ENCODE data around the gene TCF7. TPM values are rescaled to one million over a fixed set of nuclear protein-coding genes. Genes with fewer than 3 reads are reported as not detected.

TCF7 gene
- total RNA-seq, 1 experiment from 2014 or later = 16.8 TPM

DNA sequence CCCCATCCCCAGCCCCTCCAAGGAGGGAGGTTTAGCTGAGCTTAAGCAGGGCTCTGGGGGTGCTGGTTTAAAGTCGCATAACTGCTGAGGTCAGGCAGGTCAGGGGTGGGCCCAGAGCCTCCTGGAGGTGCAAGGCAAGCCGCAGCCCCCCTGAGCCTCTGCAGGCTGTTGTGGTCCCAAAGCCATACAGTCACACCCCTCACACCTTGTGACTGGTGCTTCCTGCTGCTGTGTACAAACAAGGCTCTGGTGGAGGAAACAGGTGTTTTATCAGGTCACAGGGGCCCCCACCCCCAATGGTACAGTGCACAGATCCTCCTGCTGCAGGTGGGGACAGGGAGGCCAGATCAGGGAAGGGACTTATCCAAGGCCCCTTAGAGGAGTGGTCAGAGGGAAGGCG is 8.0 kb downstream of the TCF7 start:
- Mint-ChIP-seq H3K4me1 (ENCODE audit: low read depth, unreplicated experiment) (peaks cover 12% of the 10 kb centered on the region), H3K4me3 (ENCODE audit: low read depth, unreplicated experiment) (no peak overlapping the region), H3K9me3 (ENCODE audit: low read depth, unreplicated experiment) (no peaks in the 10 kb centered on the region), H3K36me3 (ENCODE audit: insufficient read depth, unreplicated experiment) (peaks cover 41% of the 10 kb centered on the region), H3K27me3 (ENCODE audit: unreplicated experiment) (no peaks in the 10 kb centered on the region), H3K27ac (ENCODE audit: unreplicated experiment) (no peak overlapping the region)
- no peak for DNase-seq
- TF ChIP-seq, protein P1, sequence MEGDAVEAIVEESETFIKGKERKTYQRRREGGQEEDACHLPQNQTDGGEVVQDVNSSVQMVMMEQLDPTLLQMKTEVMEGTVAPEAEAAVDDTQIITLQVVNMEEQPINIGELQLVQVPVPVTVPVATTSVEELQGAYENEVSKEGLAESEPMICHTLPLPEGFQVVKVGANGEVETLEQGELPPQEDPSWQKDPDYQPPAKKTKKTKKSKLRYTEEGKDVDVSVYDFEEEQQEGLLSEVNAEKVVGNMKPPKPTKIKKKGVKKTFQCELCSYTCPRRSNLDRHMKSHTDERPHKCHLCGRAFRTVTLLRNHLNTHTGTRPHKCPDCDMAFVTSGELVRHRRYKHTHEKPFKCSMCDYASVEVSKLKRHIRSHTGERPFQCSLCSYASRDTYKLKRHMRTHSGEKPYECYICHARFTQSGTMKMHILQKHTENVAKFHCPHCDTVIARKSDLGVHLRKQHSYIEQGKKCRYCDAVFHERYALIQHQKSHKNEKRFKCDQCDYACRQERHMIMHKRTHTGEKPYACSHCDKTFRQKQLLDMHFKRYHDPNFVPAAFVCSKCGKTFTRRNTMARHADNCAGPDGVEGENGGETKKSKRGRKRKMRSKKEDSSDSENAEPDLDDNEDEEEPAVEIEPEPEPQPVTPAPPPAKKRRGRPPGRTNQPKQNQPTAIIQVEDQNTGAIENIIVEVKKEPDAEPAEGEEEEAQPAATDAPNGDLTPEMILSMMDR (IDR thresholded peaks at IDR 0.05; ENCODE audit: unreplicated experiment) = no peak
- BruUV-seq (replicated peaks) = no TSS peak
- CTCF ChIA-PET = interaction anchor here (0.6 kb wide), 2 partner anchors 20 to 63 kb away, joined by 4 to 5 read pairs; no protein-coding TSS in a partner anchor
- intact Hi-C loops (cut with micrococcal nuclease; ENCODE audit: unreplicated experiment) = no loop called here

DNA sequence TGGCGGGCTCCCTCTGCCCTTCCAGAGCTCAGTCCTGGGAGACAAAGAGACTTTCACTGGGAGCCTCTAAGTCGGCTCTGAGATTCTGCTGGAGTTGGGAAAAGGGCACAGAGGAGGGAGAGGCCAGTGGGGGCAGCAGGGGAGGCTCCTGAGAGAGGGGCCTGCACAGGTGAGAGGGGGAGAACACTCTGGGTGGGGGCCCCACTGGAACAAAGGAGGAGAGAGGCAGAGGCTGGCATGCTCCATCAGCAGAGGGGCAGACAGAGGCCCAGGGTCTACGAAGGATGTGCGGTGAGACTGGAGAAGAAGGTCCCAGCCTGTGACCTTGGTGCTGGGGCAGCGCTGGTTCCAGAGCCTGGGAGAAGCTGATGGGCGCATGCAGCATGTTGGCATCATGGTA is 8.9 kb downstream of the TCF7 start:
- H3K36me3 Mint-ChIP-seq (ENCODE audit: insufficient read depth, unreplicated experiment) = peaks cover 49% of the 10 kb centered on the region
- no peak overlapping the region for H3K27ac Mint-ChIP-seq (ENCODE audit: unreplicated experiment)
- no peaks in the 10 kb centered on the region for H3K9me3 Mint-ChIP-seq (ENCODE audit: low read depth, unreplicated experiment)
- intact Hi-C loops (cut with micrococcal nuclease; ENCODE audit: unreplicated experiment) = no loop called here
- no peaks in the 10 kb centered on the region for H3K27me3 Mint-ChIP-seq (ENCODE audit: unreplicated experiment)
- TF ChIP-seq, protein P1 (IDR thresholded peaks at IDR 0.05; ENCODE audit: unreplicated experiment) = no peak
- peaks cover 12% of the 10 kb centered on the region for H3K4me1 Mint-ChIP-seq (ENCODE audit: low read depth, unreplicated experiment)
- BruUV-seq (replicated peaks) = no TSS peak
- no peak overlapping the region for H3K4me3 Mint-ChIP-seq (ENCODE audit: low read depth, unreplicated experiment)
- DNase-seq = no peak
- CTCF ChIA-PET = interaction anchor here (0.6 to 1.1 kb wide), 2 partner anchors 21 to 84 kb away, joined by 3 to 5 read pairs; no protein-coding TSS in a partner anchor

DNA sequence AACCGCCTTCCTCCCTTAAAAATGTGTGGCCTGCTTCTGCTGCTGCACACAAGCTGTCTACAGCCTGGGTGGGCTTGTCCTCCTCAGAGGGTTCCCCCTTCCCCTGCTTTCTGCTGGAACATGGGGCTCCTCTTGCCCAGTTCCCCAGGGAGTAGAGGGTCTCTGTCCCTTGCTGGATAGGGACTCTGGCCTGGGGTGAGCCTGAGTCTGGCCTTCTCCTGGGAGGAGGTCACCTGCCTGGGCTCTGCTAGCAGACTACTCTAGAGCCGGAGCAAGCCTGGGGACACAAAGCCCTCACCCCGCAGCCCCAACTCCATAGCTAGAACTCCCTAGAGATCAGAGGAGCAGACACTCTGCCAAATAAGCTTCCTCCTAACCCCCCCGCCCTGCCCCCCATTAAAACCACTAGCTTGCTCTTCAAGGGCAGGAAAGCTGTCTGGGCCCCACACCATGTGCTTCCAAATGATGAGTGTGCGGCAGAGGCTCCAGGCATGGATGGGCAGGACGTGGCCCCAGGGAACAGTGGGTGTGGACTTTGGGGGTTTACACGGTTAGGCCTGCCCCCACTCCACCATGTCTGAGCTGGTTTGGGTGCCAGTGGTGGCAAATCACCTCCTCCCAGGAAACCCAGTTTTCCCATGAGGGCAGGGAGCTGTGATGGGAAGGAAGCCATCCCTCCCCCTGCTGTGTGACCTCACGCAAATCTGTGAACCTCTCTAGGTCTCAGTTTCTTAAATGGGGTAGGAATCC is 10.0 kb downstream of the TCF7 start:
- Mint-ChIP-seq H3K27me3 (ENCODE audit: unreplicated experiment) (no peaks in the 10 kb centered on the region), H3K27ac (ENCODE audit: unreplicated experiment) (no peak overlapping the region), H3K36me3 (ENCODE audit: insufficient read depth, unreplicated experiment) (peaks cover 54% of the 10 kb centered on the region), H3K9me3 (ENCODE audit: low read depth, unreplicated experiment) (no peaks in the 10 kb centered on the region), H3K4me1 (ENCODE audit: low read depth, unreplicated experiment) (peaks cover 12% of the 10 kb centered on the region), H3K4me3 (ENCODE audit: low read depth, unreplicated experiment) (no peak overlapping the region)
- CTCF ChIA-PET = interaction anchor here (0.9 to 4.4 kb wide), 5 partner anchors 9 to 85 kb away, joined by 3 to 13 read pairs (median 4); partner anchors contain the start of gene TCF7
- TF ChIP-seq, protein P1 (IDR thresholded peaks at IDR 0.05; ENCODE audit: unreplicated experiment) = no peak
- no TSS peak for BruUV-seq (replicated peaks)
- DNase-seq = no peak
- intact Hi-C loops (cut with micrococcal nuclease; ENCODE audit: unreplicated experiment) = no loop called here

DNA sequence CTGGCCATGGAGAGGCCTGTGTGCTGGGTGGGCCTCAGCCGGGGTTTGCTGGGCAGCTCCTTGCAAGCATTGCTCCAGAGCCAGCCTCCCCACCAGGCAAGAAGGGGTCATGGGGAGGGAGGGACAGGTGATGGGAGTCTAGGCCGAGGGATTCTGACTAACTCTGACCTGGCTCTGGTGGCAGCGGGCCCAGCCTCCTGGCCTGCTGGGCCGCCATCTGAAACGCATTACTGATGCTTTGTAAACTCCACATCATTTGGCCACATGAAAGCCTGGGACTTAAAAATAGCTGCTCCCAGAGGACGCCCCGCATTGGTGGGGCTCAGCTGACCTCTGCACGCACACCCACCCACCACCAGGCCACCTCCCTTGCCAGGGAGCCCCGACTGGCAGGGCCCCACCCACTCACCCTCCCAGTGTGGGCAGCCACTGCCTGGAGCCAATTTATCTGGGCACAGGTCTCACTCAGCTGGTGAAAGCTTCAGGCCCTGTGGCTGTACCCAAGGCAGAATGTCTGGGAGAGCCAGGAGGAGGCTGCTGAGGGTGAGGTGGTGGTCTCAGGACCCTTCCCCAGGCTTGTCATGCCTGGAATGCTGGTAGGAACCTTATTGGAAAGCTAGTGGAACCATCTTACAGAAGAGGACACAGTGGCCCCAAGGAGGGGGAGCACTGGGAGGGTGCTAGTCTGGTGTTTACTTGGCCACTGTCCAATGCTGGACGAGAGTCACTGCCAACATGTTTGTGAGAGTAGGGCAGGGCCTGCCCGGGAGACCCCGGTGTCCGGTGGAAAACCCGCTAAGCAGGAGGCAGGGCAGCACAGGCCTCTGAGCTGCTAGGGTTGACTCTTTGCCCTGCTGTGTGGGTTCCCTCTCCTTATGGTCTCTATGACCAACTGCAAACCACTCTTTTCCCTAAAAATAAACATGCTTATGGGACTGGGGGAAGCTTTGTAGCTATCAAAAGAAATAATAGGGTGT is 10.8 kb downstream of the TCF7 start:
- peak overlapping the region; percentile 44 for H3K27ac Mint-ChIP-seq (ENCODE audit: unreplicated experiment)
- CTCF ChIA-PET = interaction anchor here (0.6 to 4.4 kb wide), 6 partner anchors 8 to 420 kb away, joined by 3 to 13 read pairs (median 4); partner anchors contain the start of gene TCF7
- TF ChIP-seq, protein P1 (IDR thresholded peaks at IDR 0.05; ENCODE audit: unreplicated experiment) = no peak
- BruUV-seq (replicated peaks) = no TSS peak
- H3K4me1 Mint-ChIP-seq (ENCODE audit: low read depth, unreplicated experiment) = peaks cover 12% of the 10 kb centered on the region
- H3K9me3 Mint-ChIP-seq (ENCODE audit: low read depth, unreplicated experiment) = no peaks in the 10 kb centered on the region
- peak; percentile 23 for DNase-seq
- peaks cover 51% of the 10 kb centered on the region for H3K36me3 Mint-ChIP-seq (ENCODE audit: insufficient read depth, unreplicated experiment)
- intact Hi-C loops (cut with micrococcal nuclease; ENCODE audit: unreplicated experiment) = no loop called here
- no peak overlapping the region for H3K4me3 Mint-ChIP-seq (ENCODE audit: low read depth, unreplicated experiment)
- H3K27me3 Mint-ChIP-seq (ENCODE audit: unreplicated experiment) = no peaks in the 10 kb centered on the region
